ENCODE results near the gene ERCC4. TPM values are rescaled to one million over a fixed set of nuclear protein-coding genes. Genes with fewer than 3 reads are reported as not detected.

ERCC4 gene
- polyA plus RNA-seq, 3 donors, result 1.8 to 11.8 (median 5.9) TPM

GRCh38 chr16:13994239-13995106 is 74.5 kb downstream of the ERCC4 start:
- Mint-ChIP-seq H3K4me1 (peaks cover 5% of the 10 kb centered on the region), H3K36me3 (no peaks in the 10 kb centered on the region), H3K9me3 (no peaks in the 10 kb centered on the region), H3K4me3 (no peak overlapping the region), H3K27ac (peak overlapping the region in 1 of 7 donors; percentile 58), H3K27me3 (ENCODE audit: low read depth in 3 of 3) (peaks cover 0 to 5% (median 4%) of the 10 kb centered on the region in 3 donors)
- H3K4me3 ChIP-seq (replicated peaks in 1 of 3; ENCODE audit: low read depth in 2 of 3, low read length in 3 of 3), result no peak overlapping the region
- no peaks in the 10 kb centered on the region for H3K27me3 ChIP-seq (ENCODE audit: control insufficient read depth in 2 of 2, insufficient read depth in 2 of 2, low read length in 2 of 2)
- H4K20me1 ChIP-seq (ENCODE audit: insufficient read depth, low read length), result no peaks in the 10 kb centered on the region
- no peaks in the 10 kb centered on the region for H3K36me3 ChIP-seq (replicated peaks in 1 of 2; ENCODE audit: control insufficient read depth in 1 of 2, insufficient read depth in 2 of 2, low read length in 2 of 2)
- no peak for DNase-seq
- WGBS (ENCODE audit: insufficient coverage), result 95% methylated on average over 4 of the region's 14 CpGs
- H3K79me2 ChIP-seq (ENCODE audit: insufficient read depth, low read length), result no peaks in the 10 kb centered on the region
- TF ChIP-seq CTCF (IDR thresholded peaks at IDR 0.05), result no peak
- intact Hi-C loops (cut with micrococcal nuclease), result no loop called here
- no peaks in the 10 kb centered on the region for H3K4me1 ChIP-seq (ENCODE audit: control insufficient read depth in 1 of 2, insufficient read depth in 2 of 2, low read length in 2 of 2)
- H2AFZ ChIP-seq (ENCODE audit: insufficient read depth, low read depth, low read length, poor library complexity, severe bottlenecking), result no peak overlapping the region
- no peak overlapping the region for H3K4me2 ChIP-seq (replicated peaks; ENCODE audit: extremely low read depth, low read length, poor library complexity, severe bottlenecking)
- no peak overlapping the region for H3K27ac ChIP-seq (ENCODE audit: low read depth in 1 of 2, low read length in 2 of 2)
- H3K9ac ChIP-seq (ENCODE audit: insufficient read depth, low read length, poor library complexity, severe bottlenecking), result no peak overlapping the region
- H3K9me3 ChIP-seq (replicated peaks in 1 of 2; ENCODE audit: control insufficient read depth in 1 of 2, insufficient read depth in 1 of 2, low read length in 2 of 2), result no peaks in the 10 kb centered on the region

- Mint-ChIP-seq H3K27me3 (ENCODE audit: low read depth in 3 of 3) (peaks cover 0 to 5% (median 4%) of the 10 kb centered on the region in 3 donors), H3K9me3 (no peaks in the 10 kb centered on the region), H3K4me3 (no peak overlapping the region), H3K36me3 (no peaks in the 10 kb centered on the region), H3K4me1 (peaks cover 5% of the 10 kb centered on the region), H3K27ac (no peak overlapping the region)
- no peak overlapping the region for H3K27ac ChIP-seq (ENCODE audit: low read depth in 1 of 2, low read length in 2 of 2)
- H3K9ac ChIP-seq (ENCODE audit: insufficient read depth, low read length, poor library complexity, severe bottlenecking), result no peak overlapping the region
- no peaks in the 10 kb centered on the region for H3K27me3 ChIP-seq (ENCODE audit: control insufficient read depth in 2 of 2, insufficient read depth in 2 of 2, low read length in 2 of 2)
- no peak overlapping the region for H2AFZ ChIP-seq (ENCODE audit: insufficient read depth, low read depth, low read length, poor library complexity, severe bottlenecking)
- WGBS (ENCODE audit: insufficient coverage), result no CpG with 5 or more reads among the region's 1 CpG
- no peaks in the 10 kb centered on the region for H3K79me2 ChIP-seq (ENCODE audit: insufficient read depth, low read length)
- H3K4me2 ChIP-seq (replicated peaks; ENCODE audit: extremely low read depth, low read length, poor library complexity, severe bottlenecking), result no peak overlapping the region
- no peak for TF ChIP-seq CTCF (IDR thresholded peaks at IDR 0.05)
- no peaks in the 10 kb centered on the region for H3K36me3 ChIP-seq (replicated peaks in 1 of 2; ENCODE audit: control insufficient read depth in 1 of 2, insufficient read depth in 2 of 2, low read length in 2 of 2)
- H3K9me3 ChIP-seq (replicated peaks in 1 of 2; ENCODE audit: control insufficient read depth in 1 of 2, insufficient read depth in 1 of 2, low read length in 2 of 2), result no peaks in the 10 kb centered on the region
- H4K20me1 ChIP-seq (ENCODE audit: insufficient read depth, low read length), result no peaks in the 10 kb centered on the region
- H3K4me3 ChIP-seq (replicated peaks in 1 of 3; ENCODE audit: low read depth in 2 of 3, low read length in 3 of 3), result no peak overlapping the region
- intact Hi-C loops (cut with micrococcal nuclease), result no loop called here
- DNase-seq, result no peak
- peaks cover 0 to 3% of the 10 kb centered on the region in 2 donors for H3K4me1 ChIP-seq (ENCODE audit: control insufficient read depth in 1 of 2, insufficient read depth in 2 of 2, low read length in 2 of 2)
These were observed 75.2 kb downstream of the ERCC4 start for GRCh38 chr16:13995194-13995593.
